Measurements from ENCODE around the gene NTPCR.

- TF ChIP-seq POLR2AphosphoS5 (IDR thresholded peaks at IDR 0.05; ENCODE audit: low read depth, low read length) (no peak), TCF7L2 (IDR thresholded peaks at IDR 0.05; ENCODE audit: borderline replicate concordance, extremely low read depth, insufficient read depth, insufficient read length) (no peak), YY1 (IDR thresholded peaks at IDR 0.05; ENCODE audit: extremely low read depth, insufficient replicate concordance, low read depth, low read length) (no peak), SRF (IDR thresholded peaks at IDR 0.05; ENCODE audit: low read depth) (no peak), POLR2A (IDR thresholded peaks at IDR 0.05; ENCODE audit: borderline replicate concordance, extremely low read depth, insufficient read depth, insufficient read length) (no peak), ATF3 (IDR thresholded peaks at IDR 0.05) (no peak), EZH2 (IDR thresholded peaks at IDR 0.05) (no peak), EGR1 (IDR thresholded peaks at IDR 0.05; ENCODE audit: low read depth) (no peak), JUND (IDR thresholded peaks at IDR 0.05) (no peak), SP1 (IDR thresholded peaks at IDR 0.05; ENCODE audit: low read depth) (no peak)
- TF ChIP-seq, protein P1, sequence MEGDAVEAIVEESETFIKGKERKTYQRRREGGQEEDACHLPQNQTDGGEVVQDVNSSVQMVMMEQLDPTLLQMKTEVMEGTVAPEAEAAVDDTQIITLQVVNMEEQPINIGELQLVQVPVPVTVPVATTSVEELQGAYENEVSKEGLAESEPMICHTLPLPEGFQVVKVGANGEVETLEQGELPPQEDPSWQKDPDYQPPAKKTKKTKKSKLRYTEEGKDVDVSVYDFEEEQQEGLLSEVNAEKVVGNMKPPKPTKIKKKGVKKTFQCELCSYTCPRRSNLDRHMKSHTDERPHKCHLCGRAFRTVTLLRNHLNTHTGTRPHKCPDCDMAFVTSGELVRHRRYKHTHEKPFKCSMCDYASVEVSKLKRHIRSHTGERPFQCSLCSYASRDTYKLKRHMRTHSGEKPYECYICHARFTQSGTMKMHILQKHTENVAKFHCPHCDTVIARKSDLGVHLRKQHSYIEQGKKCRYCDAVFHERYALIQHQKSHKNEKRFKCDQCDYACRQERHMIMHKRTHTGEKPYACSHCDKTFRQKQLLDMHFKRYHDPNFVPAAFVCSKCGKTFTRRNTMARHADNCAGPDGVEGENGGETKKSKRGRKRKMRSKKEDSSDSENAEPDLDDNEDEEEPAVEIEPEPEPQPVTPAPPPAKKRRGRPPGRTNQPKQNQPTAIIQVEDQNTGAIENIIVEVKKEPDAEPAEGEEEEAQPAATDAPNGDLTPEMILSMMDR (IDR thresholded peaks at IDR 0.05 in 2 of 3, conservative IDR thresholded peaks at IDR 0.05 in 1 of 3; ENCODE audit: borderline replicate concordance in 1 of 3, insufficient read depth in 1 of 3, low read depth in 2 of 3, low read length in 2 of 3) = no peak
Measured at GRCh38 chr1:233032916-233033315, 82.5 kb downstream of the NTPCR start.

Measured in HCT116 (cell line).